Upper lobe of left lung (tissue), 4 donors: ENCODE measurements around the gene ZNF366.

Source experiments
- POLR2A ChIP-seq, 4 donors: fragments of 450-650 bp; IDR thresholded peaks; one replicate each; pipeline ENCODE4 v1.5.1; 2016 to 2017; ENCODE audit warnings: antibody characterized with exemption in 4 of 4, mild to moderate bottlenecking in 2 of 4
- TF ChIP-seq, protein P1 (sequence below), 6 experiments: fragments of 450-650 bp in 4 of 6; fragments of 200-600 bp in 2 of 6; sonication (generic) in 2 of 6; IDR thresholded peaks; one replicate each; pipeline ENCODE4 v1.5.1; 2016 to 2019; ENCODE audit warnings: antibody characterized with exemption in 6 of 6

DNA sequence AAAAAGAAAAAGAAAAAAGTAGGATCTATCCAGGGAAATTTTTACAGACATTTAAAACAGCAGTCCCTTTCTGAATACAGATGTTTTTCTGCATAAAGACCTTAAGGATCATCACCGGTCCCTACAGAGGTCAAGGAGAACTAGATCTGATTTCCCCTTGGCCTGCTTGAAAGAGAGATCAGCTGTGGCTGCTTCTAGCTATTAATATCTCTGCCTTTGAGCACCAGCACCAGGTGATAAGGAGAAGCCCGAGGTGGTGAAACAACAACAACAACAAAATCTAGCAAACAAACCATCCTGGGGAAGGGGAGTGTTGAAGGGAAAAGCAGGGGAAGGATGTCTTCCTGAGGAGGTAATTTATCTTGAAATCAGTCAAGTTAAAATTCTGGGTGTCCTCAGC, 42.1 kb downstream of the ZNF366 start:
- TF ChIP-seq POLR2A (IDR thresholded peaks at IDR 0.05), result no peak
- TF ChIP-seq, protein P1, sequence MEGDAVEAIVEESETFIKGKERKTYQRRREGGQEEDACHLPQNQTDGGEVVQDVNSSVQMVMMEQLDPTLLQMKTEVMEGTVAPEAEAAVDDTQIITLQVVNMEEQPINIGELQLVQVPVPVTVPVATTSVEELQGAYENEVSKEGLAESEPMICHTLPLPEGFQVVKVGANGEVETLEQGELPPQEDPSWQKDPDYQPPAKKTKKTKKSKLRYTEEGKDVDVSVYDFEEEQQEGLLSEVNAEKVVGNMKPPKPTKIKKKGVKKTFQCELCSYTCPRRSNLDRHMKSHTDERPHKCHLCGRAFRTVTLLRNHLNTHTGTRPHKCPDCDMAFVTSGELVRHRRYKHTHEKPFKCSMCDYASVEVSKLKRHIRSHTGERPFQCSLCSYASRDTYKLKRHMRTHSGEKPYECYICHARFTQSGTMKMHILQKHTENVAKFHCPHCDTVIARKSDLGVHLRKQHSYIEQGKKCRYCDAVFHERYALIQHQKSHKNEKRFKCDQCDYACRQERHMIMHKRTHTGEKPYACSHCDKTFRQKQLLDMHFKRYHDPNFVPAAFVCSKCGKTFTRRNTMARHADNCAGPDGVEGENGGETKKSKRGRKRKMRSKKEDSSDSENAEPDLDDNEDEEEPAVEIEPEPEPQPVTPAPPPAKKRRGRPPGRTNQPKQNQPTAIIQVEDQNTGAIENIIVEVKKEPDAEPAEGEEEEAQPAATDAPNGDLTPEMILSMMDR (IDR thresholded peaks at IDR 0.05), result no peak
